Panc1 (cell line): ENCODE results near the gene NOP53. TPM values are rescaled to one million over a fixed set of nuclear protein-coding genes. Genes with fewer than 3 reads are reported as not detected.

ENCODE experiments used
- ATAC-seq: fragments of 200-7000 bp; cut with Tn5 transposase; 2 replicates; pipeline ENCODE4 v1.9.1; 2020; ENCODE audit warnings: mild to moderate bottlenecking, moderate library complexity
- BruUV-seq: library from RNA; stranded (reverse); fragments of 400-500 nt; replicated peaks from 2 replicates; lab custom pipeline; 2021; lab: Mats Ljungman, UMichigan
- CTCF ChIA-PET: fragments of 300-600 bp; sonication (Branson Sonifier 250); formaldehyde crosslinking; loops from one replicate; lab custom pipeline; 2022; ENCODE audit warnings: antibody characterized with exemption; lab: Charles Lee
- POLR2A ChIA-PET: fragments of 300-600 bp; sonication (Branson Sonifier 250); formaldehyde crosslinking; loops from one replicate; lab custom pipeline; 2022; ENCODE audit warnings: antibody characterized with exemption; lab: Charles Lee
- DNase-seq: peaks from one replicate; pipeline ENCODE4 v3.0.0-alpha.2; 2010; ENCODE audit warnings: low read depth, low spot score
- H3K27ac ChIP-seq: 2 replicates; pipeline ENCODE4 v1.5.1; 2011; ENCODE audit warnings: mild to moderate bottlenecking, low read length, inconsistent platforms
- H3K27me3 ChIP-seq: fragments of 200-500 bp; sonication (Bioruptor generic); 2 replicates; pipeline ENCODE4 v1.6.0; 2014; ENCODE audit warnings: low read length, inconsistent platforms; ENCODE audit not compliant: control insufficient read depth, insufficient read depth
- H3K36me3 ChIP-seq: fragments of 200-500 bp; sonication (Bioruptor generic); 2 replicates; pipeline ENCODE4 v1.5.1; 2014; ENCODE audit warnings: inconsistent platforms, mild to moderate bottlenecking, low read length, moderate library complexity; ENCODE audit not compliant: control insufficient read depth, insufficient read depth
- H3K4me1 ChIP-seq: 2 replicates; pipeline ENCODE4 v1.5.1; 2011; ENCODE audit warnings: inconsistent platforms, mild to moderate bottlenecking, low read length, moderate library complexity; ENCODE audit not compliant: control insufficient read depth, insufficient read depth
- H3K4me3 ChIP-seq, 2 experiments: 2 replicates each; pipeline ENCODE4 v1.5.1; 2011 to 2012; ENCODE audit warnings: low read depth in 2 of 2, low read length in 2 of 2, mild to moderate bottlenecking in 2 of 2, inconsistent platforms in 1 of 2, moderate library complexity in 1 of 2
- H3K9me3 ChIP-seq: fragments of 200-500 bp; sonication (Bioruptor generic); 2 replicates; pipeline ENCODE4 v1.5.1; 2014; ENCODE audit warnings: low read depth, mild to moderate bottlenecking, inconsistent platforms, low read length, moderate library complexity; ENCODE audit not compliant: control insufficient read depth, insufficient read depth
- POLR2AphosphoS5 ChIP-seq: IDR thresholded peaks from 2 replicates; pipeline ENCODE4 v1.6.1; 2012; ENCODE audit warnings: mild to moderate bottlenecking, low read depth, low read length, moderate library complexity
- SIN3A ChIP-seq: IDR thresholded peaks from 2 replicates; pipeline ENCODE4 v1.6.1; 2012; ENCODE audit warnings: low read depth, mild to moderate bottlenecking, low read length, moderate library complexity, borderline replicate concordance; ENCODE audit not compliant: insufficient read depth
- TCF7L2 ChIP-seq: IDR thresholded peaks from 2 replicates; pipeline ENCODE4 v1.6.1; 2011; ENCODE audit warnings: mild to moderate bottlenecking, low read depth, low read length, inconsistent platforms
- in situ Hi-C: cut with HindIII; loops from 2 replicates; pipeline ENCODE4 v1.10.0; 2016; ENCODE audit warnings: low sequenced_read_pairs, low pct_unique_long_range_greater_than_20kb
- intact Hi-C: fragments of 100-400 bp; cut with micrococcal nuclease; formaldehyde crosslinking; loops from one replicate; pipeline ENCODE4 v1.10.0; 2022; ENCODE audit not compliant: unreplicated experiment
- total RNA-seq: library from RNA; stranded (reverse); gene quantifications from one replicate; pipeline ENCODE4 v1.2.1, GENCODE V29; 2021; ENCODE audit not compliant: unreplicated experiment
- TF ChIP-seq, protein P1 (sequence below), 2 experiments: IDR thresholded peaks; 2 replicates each; pipeline ENCODE4 v1.6.1; 2011 to 2012; ENCODE audit warnings: low read depth in 2 of 2, control low read depth in 1 of 2, low read length in 1 of 2, mild to moderate bottlenecking in 1 of 2, moderate library complexity in 1 of 2; ENCODE audit not compliant: insufficient read depth in 1 of 2
- TF ChIP-seq, protein P2 (sequence below): fragments of 450-650 bp; IDR thresholded peaks from 2 replicates; pipeline ENCODE4 v1.5.1; 2017; ENCODE audit warnings: mild to moderate bottlenecking

Gene NOP53
- total RNA-seq, 1 experiment from 2014 or later, result 64.3 TPM

DNA sequence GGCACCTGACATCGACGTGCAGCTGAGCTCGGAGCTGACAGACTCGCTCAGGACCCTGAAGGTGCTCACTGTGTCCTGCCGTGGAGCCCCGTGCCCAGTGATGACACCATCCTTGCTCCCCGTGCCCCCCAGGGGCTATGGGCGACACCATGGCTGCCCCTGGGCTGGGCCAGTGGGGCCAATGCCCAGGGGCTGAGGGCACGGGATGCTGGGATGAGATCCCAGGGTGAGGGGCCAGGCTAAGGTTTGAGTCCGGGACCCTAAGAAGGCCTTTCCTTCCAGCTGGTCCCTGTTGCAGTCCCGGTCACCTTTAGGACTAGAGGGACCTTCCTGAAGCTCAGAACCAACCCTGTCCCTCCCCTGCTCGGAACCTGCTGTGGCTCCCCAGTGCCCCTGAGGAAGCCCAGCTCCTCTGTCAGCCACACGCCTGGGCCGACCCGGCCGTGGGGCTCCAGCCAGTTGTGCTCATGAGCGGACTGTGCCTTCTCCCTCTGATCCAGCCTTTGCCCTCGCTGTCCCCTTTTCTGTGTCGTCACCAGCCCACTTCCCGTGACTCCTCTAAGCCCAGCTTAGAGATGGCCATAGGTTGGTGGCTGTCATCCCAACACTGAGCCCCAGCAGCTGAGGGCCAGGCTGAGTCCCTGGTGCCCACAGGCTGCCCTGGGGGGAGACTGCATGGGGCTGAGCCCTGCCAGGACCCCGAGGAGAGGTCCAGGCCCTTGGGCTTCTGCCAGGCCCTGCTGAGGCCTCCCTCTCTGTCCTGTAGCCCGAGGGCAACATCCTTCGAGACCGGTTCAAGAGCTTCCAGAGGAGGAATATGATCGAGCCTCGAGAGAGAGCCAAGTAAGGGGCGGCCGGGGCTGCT, 10.6 kb downstream of the NOP53 start:
- Histone ChIP-seq H3K27ac (no peak overlapping the region), H3K9me3 (no peaks in the 10 kb centered on the region), H3K4me1 (no peaks in the 10 kb centered on the region), H3K36me3 (no peaks in the 10 kb centered on the region; the same call in 1 of the 2 replicates), H3K27me3 (no peaks in the 10 kb centered on the region), H3K4me3 (no peak overlapping the region)
- CTCF ChIA-PET, result no interaction called here
- TF ChIP-seq TCF7L2 (no peak), POLR2AphosphoS5 (no peak), SIN3A (no peak)
- TF ChIP-seq, protein P1, sequence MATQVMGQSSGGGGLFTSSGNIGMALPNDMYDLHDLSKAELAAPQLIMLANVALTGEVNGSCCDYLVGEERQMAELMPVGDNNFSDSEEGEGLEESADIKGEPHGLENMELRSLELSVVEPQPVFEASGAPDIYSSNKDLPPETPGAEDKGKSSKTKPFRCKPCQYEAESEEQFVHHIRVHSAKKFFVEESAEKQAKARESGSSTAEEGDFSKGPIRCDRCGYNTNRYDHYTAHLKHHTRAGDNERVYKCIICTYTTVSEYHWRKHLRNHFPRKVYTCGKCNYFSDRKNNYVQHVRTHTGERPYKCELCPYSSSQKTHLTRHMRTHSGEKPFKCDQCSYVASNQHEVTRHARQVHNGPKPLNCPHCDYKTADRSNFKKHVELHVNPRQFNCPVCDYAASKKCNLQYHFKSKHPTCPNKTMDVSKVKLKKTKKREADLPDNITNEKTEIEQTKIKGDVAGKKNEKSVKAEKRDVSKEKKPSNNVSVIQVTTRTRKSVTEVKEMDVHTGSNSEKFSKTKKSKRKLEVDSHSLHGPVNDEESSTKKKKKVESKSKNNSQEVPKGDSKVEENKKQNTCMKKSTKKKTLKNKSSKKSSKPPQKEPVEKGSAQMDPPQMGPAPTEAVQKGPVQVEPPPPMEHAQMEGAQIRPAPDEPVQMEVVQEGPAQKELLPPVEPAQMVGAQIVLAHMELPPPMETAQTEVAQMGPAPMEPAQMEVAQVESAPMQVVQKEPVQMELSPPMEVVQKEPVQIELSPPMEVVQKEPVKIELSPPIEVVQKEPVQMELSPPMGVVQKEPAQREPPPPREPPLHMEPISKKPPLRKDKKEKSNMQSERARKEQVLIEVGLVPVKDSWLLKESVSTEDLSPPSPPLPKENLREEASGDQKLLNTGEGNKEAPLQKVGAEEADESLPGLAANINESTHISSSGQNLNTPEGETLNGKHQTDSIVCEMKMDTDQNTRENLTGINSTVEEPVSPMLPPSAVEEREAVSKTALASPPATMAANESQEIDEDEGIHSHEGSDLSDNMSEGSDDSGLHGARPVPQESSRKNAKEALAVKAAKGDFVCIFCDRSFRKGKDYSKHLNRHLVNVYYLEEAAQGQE (IDR thresholded peaks at IDR 0.05; ENCODE audit: insufficient read depth in 1 of 2, low read depth in 2 of 2, low read length in 1 of 2), result no peak
- TF ChIP-seq, protein P2, sequence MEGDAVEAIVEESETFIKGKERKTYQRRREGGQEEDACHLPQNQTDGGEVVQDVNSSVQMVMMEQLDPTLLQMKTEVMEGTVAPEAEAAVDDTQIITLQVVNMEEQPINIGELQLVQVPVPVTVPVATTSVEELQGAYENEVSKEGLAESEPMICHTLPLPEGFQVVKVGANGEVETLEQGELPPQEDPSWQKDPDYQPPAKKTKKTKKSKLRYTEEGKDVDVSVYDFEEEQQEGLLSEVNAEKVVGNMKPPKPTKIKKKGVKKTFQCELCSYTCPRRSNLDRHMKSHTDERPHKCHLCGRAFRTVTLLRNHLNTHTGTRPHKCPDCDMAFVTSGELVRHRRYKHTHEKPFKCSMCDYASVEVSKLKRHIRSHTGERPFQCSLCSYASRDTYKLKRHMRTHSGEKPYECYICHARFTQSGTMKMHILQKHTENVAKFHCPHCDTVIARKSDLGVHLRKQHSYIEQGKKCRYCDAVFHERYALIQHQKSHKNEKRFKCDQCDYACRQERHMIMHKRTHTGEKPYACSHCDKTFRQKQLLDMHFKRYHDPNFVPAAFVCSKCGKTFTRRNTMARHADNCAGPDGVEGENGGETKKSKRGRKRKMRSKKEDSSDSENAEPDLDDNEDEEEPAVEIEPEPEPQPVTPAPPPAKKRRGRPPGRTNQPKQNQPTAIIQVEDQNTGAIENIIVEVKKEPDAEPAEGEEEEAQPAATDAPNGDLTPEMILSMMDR, result no peak
- no TSS peak for BruUV-seq
- ATAC-seq (no peak), DNase-seq (no peak)
- in situ Hi-C loops, result no loop called here
- intact Hi-C loops, result no loop called here
- POLR2A ChIA-PET, result no interaction called here

DNA sequence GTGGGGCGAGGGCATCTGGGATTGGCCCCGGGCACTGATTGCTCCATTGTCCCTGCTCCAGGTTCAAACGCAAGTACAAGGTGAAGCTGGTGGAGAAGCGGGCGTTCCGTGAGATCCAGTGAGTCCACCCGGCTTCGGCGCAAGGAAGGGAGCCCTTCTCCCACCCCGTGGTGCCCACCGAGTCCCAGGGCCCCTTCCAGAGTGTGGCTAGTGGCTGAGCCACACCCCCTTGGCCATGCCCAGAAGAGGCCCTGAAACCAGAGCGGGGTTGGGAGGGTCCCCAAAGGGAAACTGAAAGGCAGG, 11.2 kb downstream of the NOP53 start:
- no peak overlapping the region for H3K27ac ChIP-seq
- no peak overlapping the region for H3K4me3 ChIP-seq
- ATAC-seq, result no peak
- H3K9me3 ChIP-seq, result no peaks in the 10 kb centered on the region
- BruUV-seq, result no TSS peak
- in situ Hi-C loops (no loop called here), intact Hi-C loops (no loop called here)
- no peaks in the 10 kb centered on the region for H3K27me3 ChIP-seq
- TF ChIP-seq POLR2AphosphoS5 (no peak), TCF7L2 (no peak), SIN3A (no peak)
- TF ChIP-seq, protein P2, result no peak
- TF ChIP-seq, protein P1 (IDR thresholded peaks at IDR 0.05; ENCODE audit: insufficient read depth in 1 of 2, low read depth in 2 of 2, low read length in 1 of 2), result no peak
- DNase-seq, result no peak
- CTCF ChIA-PET, result no interaction called here
- no peaks in the 10 kb centered on the region for H3K4me1 ChIP-seq
- POLR2A ChIA-PET, result no interaction called here
- no peaks in the 10 kb centered on the region; the same call in 1 of the 2 replicates for H3K36me3 ChIP-seq
